ENCODE measurements around the gene NEURL1B.

DNA sequence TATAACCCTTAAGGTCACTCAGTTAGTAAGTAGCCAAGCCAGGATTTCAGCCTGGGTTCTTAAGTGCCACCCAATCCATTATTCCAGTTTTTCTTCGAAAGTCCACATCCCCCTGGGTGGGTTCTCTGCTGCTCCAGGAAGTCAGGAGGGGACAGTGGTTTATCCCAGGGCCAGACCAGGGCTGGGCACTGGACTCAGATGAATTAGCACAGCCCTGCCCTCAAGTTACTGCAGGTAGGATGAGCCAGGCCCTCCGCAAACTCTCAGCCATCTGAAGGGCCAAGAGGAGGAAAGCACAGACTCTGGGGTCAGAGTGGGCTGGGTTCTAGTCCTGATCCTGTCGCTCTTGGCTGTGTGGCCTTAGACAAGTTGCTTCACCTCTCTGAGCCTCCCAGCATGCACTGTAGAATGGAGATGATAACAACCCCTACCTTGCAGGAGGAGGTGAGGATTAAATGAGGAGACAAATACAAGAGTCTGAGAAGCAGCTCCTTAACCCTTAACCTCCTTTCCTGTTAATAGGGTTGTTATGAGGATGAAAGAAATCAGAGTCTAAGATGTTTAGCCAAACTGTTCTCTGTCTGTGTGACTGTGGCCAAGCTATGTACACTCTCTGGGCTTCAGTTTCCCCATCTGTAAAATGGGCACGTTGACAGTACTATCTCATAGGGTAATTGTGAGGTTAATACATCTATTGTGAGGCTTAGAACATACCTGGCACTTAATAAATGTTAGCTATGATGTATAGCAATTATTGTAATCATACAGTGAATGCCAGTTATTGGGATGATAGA lies 6.8 kb upstream of the NEURL1B start:
- TF ChIP-seq TARDBP (IDR thresholded peaks at IDR 0.05): no peak
- no peak for TF ChIP-seq ELF4 (IDR thresholded peaks at IDR 0.05)
- no peak for TF ChIP-seq ARNT (IDR thresholded peaks at IDR 0.05)
- TF ChIP-seq NFRKB (IDR thresholded peaks at IDR 0.05): no peak
- TF ChIP-seq, protein P1, sequence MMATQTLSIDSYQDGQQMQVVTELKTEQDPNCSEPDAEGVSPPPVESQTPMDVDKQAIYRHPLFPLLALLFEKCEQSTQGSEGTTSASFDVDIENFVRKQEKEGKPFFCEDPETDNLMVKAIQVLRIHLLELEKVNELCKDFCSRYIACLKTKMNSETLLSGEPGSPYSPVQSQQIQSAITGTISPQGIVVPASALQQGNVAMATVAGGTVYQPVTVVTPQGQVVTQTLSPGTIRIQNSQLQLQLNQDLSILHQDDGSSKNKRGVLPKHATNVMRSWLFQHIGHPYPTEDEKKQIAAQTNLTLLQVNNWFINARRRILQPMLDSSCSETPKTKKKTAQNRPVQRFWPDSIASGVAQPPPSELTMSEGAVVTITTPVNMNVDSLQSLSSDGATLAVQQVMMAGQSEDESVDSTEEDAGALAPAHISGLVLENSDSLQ (IDR thresholded peaks at IDR 0.05): no peak
- TF ChIP-seq FOXA1 (IDR thresholded peaks at IDR 0.05): no peak
- no peak for TF ChIP-seq HDGF (IDR thresholded peaks at IDR 0.05; ENCODE audit: borderline replicate concordance)
- TF ChIP-seq ZNF384 (IDR thresholded peaks at IDR 0.05): no peak
- no peak for TF ChIP-seq L3MBTL2 (conservative IDR thresholded peaks at IDR 0.05)
- TF ChIP-seq FOXK2 (IDR thresholded peaks at IDR 0.05): no peak
- TF ChIP-seq SP1 (IDR thresholded peaks at IDR 0.05): no peak
- TF ChIP-seq SUZ12 (IDR thresholded peaks at IDR 0.05): no peak
- TF ChIP-seq BHLHE40 (IDR thresholded peaks at IDR 0.05; ENCODE audit: borderline replicate concordance): no peak
- TF ChIP-seq FOXM1 (IDR thresholded peaks at IDR 0.05; ENCODE audit: borderline replicate concordance): no peak

Measured in HEK293T (cell line).